Uterus (tissue), 4 donors: ENCODE results near the gene MRTFB. TPM values are rescaled to one million over a fixed set of nuclear protein-coding genes. Genes with fewer than 3 reads are reported as not detected.

ENCODE experiments used
- DNase-seq, 2 donors: peaks; one replicate each; pipeline ENCODE4 v3.0.0-alpha.2; 2019 to 2020
- H3K27ac ChIP-seq, 2 donors: fragments of 200-600 bp; sonication (generic); 1 replicate in 1 of 2; 2 replicates in 1 of 2; pipeline ENCODE4 v1.5.1; 2016 to 2018
- H3K27me3 ChIP-seq, 2 donors: fragments of 200-600 bp; sonication (generic); one replicate each; pipeline ENCODE4 v1.5.1; 2018 to 2019; ENCODE audit warnings: control low read depth in 1 of 2
- H3K36me3 ChIP-seq, 2 donors: fragments of 200-600 bp; sonication (generic); one replicate each; pipeline ENCODE4 v1.5.1; 2019; ENCODE audit warnings: control low read depth in 1 of 2
- H3K4me1 ChIP-seq, 2 donors: fragments of 200-600 bp; sonication (generic); one replicate each; pipeline ENCODE4 v1.5.1; 2018 to 2019; ENCODE audit warnings: control low read depth in 1 of 2
- H3K4me3 ChIP-seq, 2 donors: fragments of 200-600 bp; sonication (generic); 1 replicate in 1 of 2; 2 replicates in 1 of 2; pipeline ENCODE4 v1.5.1; 2018 to 2019; ENCODE audit warnings: mild to moderate bottlenecking in 1 of 2
- H3K9me3 ChIP-seq, 2 donors: fragments of 200-600 bp; sonication (generic); one replicate each; pipeline ENCODE4 v1.5.1; 2019; ENCODE audit warnings: control low read depth in 1 of 2
- POLR2A ChIP-seq, 2 donors: fragments of 450-650 bp; IDR thresholded peaks; one replicate each; pipeline ENCODE4 v1.6.1; 2016; ENCODE audit warnings: antibody characterized with exemption in 2 of 2, mild to moderate bottlenecking in 1 of 2, moderate library complexity in 1 of 2
- intact Hi-C: fragments of 100-400 bp; cut with DNase I; formaldehyde crosslinking; loops from one replicate; pipeline ENCODE4 v1.15.1; 2023; ENCODE audit warnings: low total_unique reads
- total RNA-seq, 4 donors: library from RNA; depleted of rRNA in 3 of 4; stranded (reverse); fragments of >200 nt in 3 of 4; gene quantifications; one replicate each; pipeline versions ENCODE4 v1.1.0 to v1.2.4, GENCODE V29; 2014 to 2023
- TF ChIP-seq, protein P1 (sequence below), 4 experiments: fragments of 200-600 bp in 2 of 4; fragments of 450-650 bp in 2 of 4; sonication (generic) in 2 of 4; IDR thresholded peaks; one replicate each; pipeline ENCODE4 v1.5.1; 2016 to 2019; ENCODE audit warnings: antibody characterized with exemption in 4 of 4, mild to moderate bottlenecking in 2 of 4, moderate library complexity in 1 of 4
- donor health status: DM: yes; HTN: yes; CAD: no.

The MRTFB gene
- total RNA-seq, 4 donors from 2014 or later: 49.8 to 178 (median 75.1) TPM

DNA sequence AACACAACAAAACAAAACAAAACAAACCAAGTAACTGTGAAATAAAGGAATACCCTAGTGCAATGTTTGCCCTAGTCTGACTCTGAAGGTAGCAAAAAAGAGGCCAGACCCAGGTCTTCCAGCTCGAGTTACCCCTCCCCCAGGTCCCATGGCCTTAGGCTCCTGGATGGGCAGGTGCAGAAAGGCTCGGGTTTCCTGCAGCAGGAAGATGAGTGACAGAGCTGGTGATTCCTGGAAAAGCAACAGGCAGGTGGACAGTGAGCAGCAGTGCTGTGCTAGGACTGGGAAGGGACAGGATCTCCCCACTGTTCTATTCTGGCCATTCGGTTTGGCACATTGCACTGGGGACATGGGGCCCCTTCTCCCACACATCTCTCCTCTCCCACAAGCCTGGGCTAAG lies 42.9 kb upstream of the MRTFB start:
- H3K36me3 ChIP-seq: no peaks in the 10 kb centered on the region
- H3K9me3 ChIP-seq: no peaks in the 10 kb centered on the region
- no peaks in the 10 kb centered on the region for H3K4me1 ChIP-seq
- no peak overlapping the region for H3K4me3 ChIP-seq
- H3K27ac ChIP-seq: no peak overlapping the region
- DNase-seq: no peak
- TF ChIP-seq POLR2A (IDR thresholded peaks at IDR 0.05): no peak
- TF ChIP-seq, protein P1, sequence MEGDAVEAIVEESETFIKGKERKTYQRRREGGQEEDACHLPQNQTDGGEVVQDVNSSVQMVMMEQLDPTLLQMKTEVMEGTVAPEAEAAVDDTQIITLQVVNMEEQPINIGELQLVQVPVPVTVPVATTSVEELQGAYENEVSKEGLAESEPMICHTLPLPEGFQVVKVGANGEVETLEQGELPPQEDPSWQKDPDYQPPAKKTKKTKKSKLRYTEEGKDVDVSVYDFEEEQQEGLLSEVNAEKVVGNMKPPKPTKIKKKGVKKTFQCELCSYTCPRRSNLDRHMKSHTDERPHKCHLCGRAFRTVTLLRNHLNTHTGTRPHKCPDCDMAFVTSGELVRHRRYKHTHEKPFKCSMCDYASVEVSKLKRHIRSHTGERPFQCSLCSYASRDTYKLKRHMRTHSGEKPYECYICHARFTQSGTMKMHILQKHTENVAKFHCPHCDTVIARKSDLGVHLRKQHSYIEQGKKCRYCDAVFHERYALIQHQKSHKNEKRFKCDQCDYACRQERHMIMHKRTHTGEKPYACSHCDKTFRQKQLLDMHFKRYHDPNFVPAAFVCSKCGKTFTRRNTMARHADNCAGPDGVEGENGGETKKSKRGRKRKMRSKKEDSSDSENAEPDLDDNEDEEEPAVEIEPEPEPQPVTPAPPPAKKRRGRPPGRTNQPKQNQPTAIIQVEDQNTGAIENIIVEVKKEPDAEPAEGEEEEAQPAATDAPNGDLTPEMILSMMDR (IDR thresholded peaks at IDR 0.05): no peak
- no peaks in the 10 kb centered on the region for H3K27me3 ChIP-seq
- intact Hi-C loops: no loop called here

DNA sequence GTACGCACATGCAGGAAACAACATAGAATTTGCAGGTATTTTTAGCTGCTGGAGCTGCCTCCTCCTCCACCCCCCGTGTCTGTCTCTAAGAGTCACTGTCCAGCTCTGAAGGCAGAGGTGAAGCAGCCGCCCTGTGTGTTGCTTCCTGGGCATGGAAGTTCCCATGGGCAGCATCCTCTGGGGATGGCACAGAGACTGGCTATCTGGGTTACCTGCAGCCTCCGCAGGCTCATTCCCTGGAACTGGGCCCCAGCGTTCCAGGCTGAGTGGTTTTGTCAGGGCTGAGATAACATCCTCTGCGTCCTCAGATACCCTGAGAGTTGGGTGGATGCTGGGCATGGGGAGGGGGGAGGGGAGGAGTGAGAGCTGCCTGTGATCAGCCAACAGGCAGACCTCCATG lies 41.5 kb upstream of the MRTFB start:
- TF ChIP-seq, protein P1 (IDR thresholded peaks at IDR 0.05): no peak
- TF ChIP-seq POLR2A (IDR thresholded peaks at IDR 0.05): no peak
- Histone ChIP-seq H3K4me1 (no peaks in the 10 kb centered on the region), H3K9me3 (no peaks in the 10 kb centered on the region), H3K27ac (no peak overlapping the region), H3K4me3 (no peak overlapping the region), H3K36me3 (no peaks in the 10 kb centered on the region), H3K27me3 (no peaks in the 10 kb centered on the region)
- DNase-seq: no peak
- intact Hi-C loops: no loop called here

DNA sequence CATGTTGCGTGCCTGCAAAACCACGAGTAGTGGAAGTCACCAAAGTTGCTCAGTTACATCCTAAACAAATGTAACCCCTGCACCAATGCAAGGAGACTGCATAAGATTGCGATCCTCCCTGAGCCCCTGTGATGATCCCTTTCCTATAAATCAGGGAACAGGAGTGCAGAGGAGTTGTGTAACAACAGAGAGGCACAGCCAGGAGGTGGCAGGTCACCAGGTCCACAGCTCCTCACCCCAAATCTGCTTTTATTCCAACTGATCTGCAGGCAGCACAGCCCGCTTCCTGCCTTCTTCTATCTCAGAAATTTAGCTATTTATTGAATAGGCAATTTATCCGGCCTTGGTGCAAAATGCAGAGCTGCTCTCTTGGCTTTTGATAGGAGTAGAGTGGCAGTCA lies 36.0 kb upstream of the MRTFB start:
- H3K9me3 ChIP-seq: no peaks in the 10 kb centered on the region
- intact Hi-C loops: loop anchor here (2.0 kb wide), 1 partner anchor 72 kb away; no protein-coding TSS in a partner anchor
- no peak for TF ChIP-seq POLR2A (IDR thresholded peaks at IDR 0.05)
- TF ChIP-seq, protein P1 (IDR thresholded peaks at IDR 0.05): no peak
- no peak overlapping the region for H3K27ac ChIP-seq
- no peaks in the 10 kb centered on the region for H3K4me1 ChIP-seq
- H3K36me3 ChIP-seq: no peaks in the 10 kb centered on the region
- no peak overlapping the region for H3K4me3 ChIP-seq
- DNase-seq: no peak
- no peaks in the 10 kb centered on the region for H3K27me3 ChIP-seq

DNA sequence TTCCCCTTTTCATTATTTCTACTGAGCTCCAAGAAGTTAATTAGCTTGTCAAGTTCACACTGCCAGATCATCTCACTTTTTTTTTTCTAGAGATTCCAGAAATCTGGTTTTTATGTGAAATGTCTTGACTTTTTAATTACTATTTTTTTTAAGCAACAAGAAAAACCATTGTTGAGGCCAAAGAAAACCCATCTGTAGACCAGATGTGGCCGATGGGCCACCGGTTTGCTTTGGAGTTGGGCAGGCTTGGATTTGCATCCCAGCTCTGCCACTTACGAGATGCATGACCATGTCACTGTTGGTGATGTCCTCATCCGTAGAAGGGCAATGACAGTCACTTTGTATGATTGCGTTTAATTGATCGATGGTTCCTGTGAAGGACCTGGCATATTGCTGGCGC lies 34.2 kb upstream of the MRTFB start:
- Histone ChIP-seq H3K9me3 (no peaks in the 10 kb centered on the region), H3K4me3 (no peak overlapping the region), H3K36me3 (no peaks in the 10 kb centered on the region), H3K27me3 (no peaks in the 10 kb centered on the region), H3K27ac (no peak overlapping the region), H3K4me1 (no peaks in the 10 kb centered on the region)
- intact Hi-C loops: no loop called here
- no peak for TF ChIP-seq POLR2A (IDR thresholded peaks at IDR 0.05)
- TF ChIP-seq, protein P1 (IDR thresholded peaks at IDR 0.05): no peak
- DNase-seq: no peak

DNA sequence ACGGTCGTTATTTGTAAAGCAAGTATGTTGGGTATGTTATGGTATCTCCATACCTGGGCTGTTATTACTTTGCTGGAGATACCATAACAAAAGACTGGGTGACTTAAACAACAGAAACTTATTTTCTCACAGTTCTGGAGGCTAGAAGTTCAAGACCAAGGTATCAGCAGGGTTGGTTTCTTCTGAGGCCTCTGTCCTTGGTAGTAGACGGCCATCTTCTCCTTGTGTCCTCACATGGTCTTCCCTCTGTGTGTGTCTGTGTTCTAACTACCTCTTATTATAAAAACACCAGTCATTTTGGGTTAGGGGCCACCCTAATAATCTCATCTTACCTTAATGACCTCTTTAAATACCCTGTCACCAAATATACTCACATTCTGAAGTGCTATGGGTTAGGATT lies 33.2 kb upstream of the MRTFB start:
- no peak overlapping the region for H3K27ac ChIP-seq
- intact Hi-C loops: no loop called here
- H3K36me3 ChIP-seq: no peaks in the 10 kb centered on the region
- no peak overlapping the region for H3K4me3 ChIP-seq
- no peak for DNase-seq
- TF ChIP-seq, protein P1 (IDR thresholded peaks at IDR 0.05): no peak
- TF ChIP-seq POLR2A (IDR thresholded peaks at IDR 0.05): no peak
- H3K27me3 ChIP-seq: no peaks in the 10 kb centered on the region
- no peaks in the 10 kb centered on the region for H3K9me3 ChIP-seq
- no peaks in the 10 kb centered on the region for H3K4me1 ChIP-seq
